HG03280 (cell line): ENCODE data around the gene TULP3.

Experiments
- ATAC-seq: cut with Tn5 transposase; IDR thresholded peaks from one replicate; pipeline ENCODE4 v1.9.1; 2021; ENCODE audit warnings: mild to moderate bottlenecking, moderate library complexity; ENCODE audit not compliant: unreplicated experiment

The TULP3 gene

GRCh38 chr12:2925322-2925995 lies 34.8 kb downstream of the TULP3 start:
- ATAC-seq: no peak

GRCh38 chr12:2930865-2931264 lies 40.2 kb downstream of the TULP3 start:
- no peak for ATAC-seq

GRCh38 chr12:2933586-2933985 lies 42.9 kb downstream of the TULP3 start:
- ATAC-seq: no peak

- no peak for ATAC-seq
Measured at GRCh38 chr12:2934371-2934770, 43.7 kb downstream of the TULP3 start.

GRCh38 chr12:2936301-2936700 lies 45.6 kb downstream of the TULP3 start:
- ATAC-seq: no peak

GRCh38 chr12:2937500-2937899 lies 46.8 kb downstream of the TULP3 start:
- ATAC-seq: no peak

DNA sequence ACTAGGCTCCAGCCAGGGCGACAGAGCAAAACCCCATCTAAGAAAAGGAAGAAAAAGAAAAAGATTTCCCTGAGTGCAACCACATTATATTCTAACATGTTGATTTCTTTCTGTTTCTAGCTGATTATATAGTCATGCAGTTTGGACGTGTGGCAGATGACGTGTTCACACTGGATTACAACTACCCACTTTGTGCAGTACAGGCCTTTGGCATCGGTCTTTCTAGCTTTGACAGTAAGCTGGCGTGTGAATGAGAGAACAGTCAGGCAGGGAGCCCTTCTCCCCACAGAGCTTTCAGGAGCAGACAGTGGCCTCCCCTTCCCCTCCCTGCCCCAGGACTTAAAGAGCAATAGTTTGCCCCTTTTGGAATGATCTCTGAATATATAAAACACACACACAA lies 48.5 kb downstream of the TULP3 start:
- ATAC-seq: no peak

- no peak for ATAC-seq
Measured at GRCh38 chr12:2940564-2940963, 49.9 kb downstream of the TULP3 start.

DNA sequence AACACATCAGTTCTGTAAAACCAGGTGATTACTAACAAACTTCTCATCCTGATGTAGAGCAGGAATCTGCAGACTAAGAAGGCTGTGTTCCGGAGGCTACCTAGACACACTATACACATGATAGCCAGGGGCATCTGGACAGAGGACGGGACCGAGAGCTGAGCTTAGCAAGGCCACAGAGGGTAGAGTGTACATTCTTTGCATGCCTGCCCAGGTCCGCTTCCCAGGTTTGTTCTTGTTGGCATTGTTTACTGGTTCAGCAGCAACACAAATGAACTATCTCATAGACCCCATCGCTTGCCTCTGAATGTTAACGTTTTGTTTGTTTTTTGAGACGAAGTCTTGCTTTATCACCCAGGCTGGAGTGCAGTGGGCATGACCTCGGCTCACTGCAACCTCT lies 50.8 kb downstream of the TULP3 start:
- no peak for ATAC-seq

- no peak for ATAC-seq
Measured at GRCh38 chr12:2944401-2945047, 53.8 kb downstream of the TULP3 start.

GRCh38 chr12:2949411-2949810 lies 58.7 kb downstream of the TULP3 start:
- ATAC-seq: no peak

- ATAC-seq: no peak
Measured at GRCh38 chr12:2955888-2956287, 65.2 kb downstream of the TULP3 start.

DNA sequence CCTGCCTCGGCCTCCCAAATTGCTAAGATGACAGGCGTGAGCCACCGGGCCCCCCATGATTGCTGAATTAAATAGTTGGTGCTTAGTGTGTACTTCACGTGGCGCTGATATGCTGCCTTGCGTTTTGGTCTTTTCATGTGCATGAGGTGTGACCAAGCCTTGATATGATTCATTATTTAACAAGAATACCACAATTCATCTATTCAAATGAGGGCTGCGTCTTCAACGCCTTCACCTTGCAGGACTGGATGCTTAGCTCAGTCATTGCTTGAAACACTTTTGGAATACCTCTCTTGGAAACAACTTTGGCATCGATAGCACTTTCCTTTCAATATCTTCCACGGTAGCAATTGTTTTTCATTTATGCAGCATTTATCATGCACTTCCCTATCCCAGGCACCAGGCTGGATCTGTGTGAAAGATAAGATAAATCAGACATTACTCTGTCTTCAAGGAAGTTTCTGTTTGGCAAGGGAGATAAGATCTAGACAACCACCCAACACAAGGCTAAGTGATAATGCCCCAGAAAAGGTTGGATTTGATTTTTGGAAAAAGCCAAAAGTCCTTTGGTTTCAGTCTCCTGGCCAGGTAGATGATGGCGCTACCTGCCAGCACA lies 67.2 kb downstream of the TULP3 start:
- no peak for ATAC-seq

DNA sequence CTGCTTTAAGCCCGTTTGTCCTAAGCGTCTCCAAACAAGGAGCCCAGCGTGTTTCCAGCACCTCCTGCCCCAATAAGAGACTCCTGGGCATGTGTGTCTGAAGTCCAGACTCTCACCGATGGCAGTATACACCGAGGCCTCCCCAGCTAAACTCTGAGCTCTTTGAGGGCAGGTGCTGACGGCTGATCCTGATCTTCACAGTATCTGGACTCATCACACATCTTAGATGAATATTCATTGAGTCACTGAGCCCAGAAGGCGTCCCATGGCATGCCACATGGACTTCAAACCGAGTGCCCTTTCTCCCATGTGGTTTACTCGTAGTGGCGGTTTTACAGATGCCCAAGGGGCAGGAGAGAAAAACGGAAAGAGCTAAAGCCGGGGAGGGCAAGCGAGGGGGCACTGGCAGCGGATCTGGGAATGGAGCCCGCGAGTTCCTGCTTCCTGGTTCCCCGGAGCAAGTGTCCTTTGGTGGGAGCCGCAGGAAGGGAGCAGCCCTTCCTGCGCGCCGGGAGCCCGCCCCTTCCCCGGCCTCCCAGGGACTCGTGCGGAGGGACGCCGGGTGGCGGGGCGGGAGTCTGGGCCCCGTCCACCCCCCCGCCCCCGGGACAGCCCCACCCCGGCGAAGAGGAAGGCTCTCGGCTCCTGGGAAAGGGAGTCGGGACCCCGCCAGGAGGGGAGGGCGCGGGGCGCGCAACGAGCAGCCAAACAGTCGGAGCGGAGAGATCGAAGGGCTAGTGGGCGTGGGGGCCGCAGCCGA lies 67.9 kb downstream of the TULP3 start:
- no peak for ATAC-seq

DNA sequence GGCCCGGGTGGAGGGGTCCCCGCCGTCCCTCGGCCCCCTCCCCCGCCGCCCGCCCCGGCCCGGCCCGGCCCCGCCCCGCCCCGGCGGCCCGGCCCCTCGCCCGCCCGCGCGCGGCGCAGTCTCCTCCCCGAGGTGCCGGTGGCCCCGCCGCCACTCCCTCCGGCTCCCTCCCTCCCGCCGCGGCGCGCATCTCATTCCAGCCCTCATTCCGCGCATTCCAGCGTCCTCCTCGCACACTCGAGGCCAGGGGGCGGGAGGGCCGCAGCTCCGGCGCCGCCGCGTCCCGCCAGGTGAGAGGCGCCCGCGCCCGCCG lies 68.5 kb downstream of the TULP3 start, which contains the start of gene TEAD4:
TEAD4 (plus strand) TSS at position 206 of the 313 bp plus-strand sequence.
- ATAC-seq: no peak

GRCh38 chr12:2959505-2960389 lies 69.1 kb downstream of the TULP3 start:
- ATAC-seq: no peak

DNA sequence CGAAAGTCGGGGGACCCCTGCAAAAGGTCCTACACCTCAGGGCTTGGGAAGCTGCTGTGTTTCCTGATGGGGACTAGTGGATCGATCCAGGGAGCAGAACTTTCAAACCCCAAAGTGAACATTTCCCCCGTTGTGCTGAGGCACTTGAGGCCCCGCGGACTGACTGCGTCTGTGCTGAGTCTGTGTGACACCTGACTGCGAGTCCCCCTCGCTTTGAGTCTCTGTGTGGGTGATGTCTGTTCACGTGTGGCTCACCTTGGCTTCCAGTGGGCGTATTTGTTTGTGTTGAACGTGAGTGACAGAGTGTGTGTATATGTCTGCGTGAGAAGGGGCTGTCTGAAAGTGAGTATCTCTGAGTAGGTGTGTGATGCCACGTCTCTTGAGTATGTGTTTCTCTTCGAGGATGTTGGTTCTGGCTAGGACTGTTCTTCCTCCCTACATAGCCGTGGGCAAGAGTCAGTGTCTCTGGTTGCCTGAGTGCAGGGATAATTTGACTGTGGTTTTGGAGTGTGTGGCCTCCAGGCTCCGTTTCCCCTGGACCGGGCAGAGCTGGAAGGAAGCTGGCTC lies 69.8 kb downstream of the TULP3 start:
- ATAC-seq: no peak

- no peak for ATAC-seq
Measured at GRCh38 chr12:2960996-2961616, 70.4 kb downstream of the TULP3 start.

DNA sequence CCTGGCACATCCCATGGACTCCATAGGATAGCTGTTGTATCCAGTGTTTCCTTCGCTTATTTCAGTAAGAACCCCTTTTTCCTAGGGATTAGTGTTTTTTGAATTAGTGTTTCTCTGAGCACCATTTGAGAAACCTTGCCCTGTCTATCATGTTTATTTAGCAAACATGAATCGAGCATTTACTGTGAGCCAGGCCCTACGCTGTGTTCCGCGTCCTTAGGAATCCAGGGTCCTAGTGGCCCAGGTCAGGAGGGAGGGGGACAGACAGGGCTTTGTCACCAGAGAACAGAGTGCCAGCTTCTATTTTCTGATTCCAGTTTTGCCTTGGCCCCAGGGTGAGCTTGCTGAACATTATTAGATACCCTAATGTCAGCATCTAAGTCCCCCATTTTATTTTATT lies 71.0 kb downstream of the TULP3 start:
- ATAC-seq: no peak

DNA sequence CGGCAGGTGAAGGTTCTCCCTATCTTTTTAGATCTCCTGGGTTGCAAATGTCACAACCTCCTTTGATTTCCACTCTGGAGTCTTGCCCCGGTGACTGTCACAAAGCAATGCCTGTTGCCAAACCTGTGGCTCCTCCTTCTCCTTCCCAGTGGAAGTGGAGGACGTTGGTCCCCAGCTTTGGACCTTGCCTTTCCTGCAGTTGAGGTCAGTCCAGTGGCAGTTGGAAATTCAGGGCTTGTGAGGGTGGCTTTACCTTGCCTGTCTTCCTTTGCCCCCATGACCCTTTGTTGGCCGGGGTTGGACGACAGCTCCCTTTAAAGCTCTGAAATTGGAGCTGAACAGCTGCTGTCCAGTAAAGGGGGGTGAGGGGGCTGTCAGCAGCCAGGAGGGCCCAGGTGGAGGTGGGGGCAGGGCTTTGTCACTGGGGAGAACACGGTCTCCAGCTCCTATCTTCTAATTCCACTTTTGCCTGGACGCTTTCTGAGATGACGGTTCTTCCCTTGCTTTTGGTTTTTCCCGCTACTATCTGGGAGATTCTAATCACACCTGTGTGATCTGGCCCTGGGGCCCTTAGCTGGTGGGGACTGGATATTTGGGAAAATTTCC lies 72.6 kb downstream of the TULP3 start:
- no peak for ATAC-seq
